ENCODE data around the gene KRTAP10-12. TPM values are rescaled to one million over a fixed set of nuclear protein-coding genes. Genes with fewer than 3 reads are reported as not detected.
"Not testable (repeated sequence)": the region's sequence is repeated elsewhere in the genome, so short reads cannot be mapped to it uniquely, and the experiment has no call there.

Gene KRTAP10-12
- total RNA-seq, 1 donor from 2014 or later, result not detected

GRCh38 chr21:44681861-44682579 is 15.0 kb upstream of the KRTAP10-12 start, which contains the start of gene KRTAP12-1:
Gene KRTAP12-1 (minus strand): TSS chr21:44682163. CDS start chr21:44682123, 40 bp downstream.
- Mint-ChIP-seq H3K4me1 (ENCODE audit: low read depth) (peaks cover 6% of the 10 kb centered on the region), H3K27me3 (ENCODE audit: low read depth) (peaks cover 12% of the 10 kb centered on the region), H3K9me3 (no peaks in the 10 kb centered on the region), H3K36me3 (ENCODE audit: low read depth) (no peaks in the 10 kb centered on the region), H3K4me3 (ENCODE audit: low read depth) (no peak within 1 kb of the TSS), H3K27ac (no peak within 1 kb of the TSS)
- intact Hi-C loops (cut with micrococcal nuclease), result no loop called here
- DNase-seq (ENCODE audit: low spot score), result no peak

- H3K27me3 Mint-ChIP-seq (ENCODE audit: low read depth), result peaks cover 12% of the 10 kb centered on the region
- H3K36me3 Mint-ChIP-seq (ENCODE audit: low read depth), result no peaks in the 10 kb centered on the region
- DNase-seq (ENCODE audit: low spot score), result no peak
- no peaks in the 10 kb centered on the region for H3K9me3 Mint-ChIP-seq
- no peak overlapping the region for H3K27ac Mint-ChIP-seq
- intact Hi-C loops (cut with micrococcal nuclease), result no loop called here
- H3K4me1 Mint-ChIP-seq (ENCODE audit: low read depth), result peaks cover 6% of the 10 kb centered on the region
- H3K4me3 Mint-ChIP-seq (ENCODE audit: low read depth), result no peak overlapping the region
These were observed 14.3 kb upstream of the KRTAP10-12 start for GRCh38 chr21:44682580-44683151.

GRCh38 chr21:44684077-44684476 is 12.9 kb upstream of the KRTAP10-12 start:
- Mint-ChIP-seq H3K36me3 (ENCODE audit: low read depth) (no peaks in the 10 kb centered on the region), H3K27me3 (ENCODE audit: low read depth) (peaks cover 14% of the 10 kb centered on the region), H3K4me3 (ENCODE audit: low read depth) (no peak overlapping the region), H3K4me1 (ENCODE audit: low read depth) (peaks cover 6% of the 10 kb centered on the region), H3K9me3 (no peaks in the 10 kb centered on the region), H3K27ac (no peak overlapping the region)
- no peak for DNase-seq (ENCODE audit: low spot score)
- intact Hi-C loops (cut with micrococcal nuclease), result no loop called here

GRCh38 chr21:44684483-44684882 is 12.5 kb upstream of the KRTAP10-12 start:
- peaks cover 14% of the 10 kb centered on the region for H3K27me3 Mint-ChIP-seq (ENCODE audit: low read depth)
- H3K27ac Mint-ChIP-seq, result no peak overlapping the region
- no peak for DNase-seq (ENCODE audit: low spot score)
- H3K4me1 Mint-ChIP-seq (ENCODE audit: low read depth), result peaks cover 6% of the 10 kb centered on the region
- H3K36me3 Mint-ChIP-seq (ENCODE audit: low read depth), result no peaks in the 10 kb centered on the region
- intact Hi-C loops (cut with micrococcal nuclease), result no loop called here
- no peak overlapping the region for H3K4me3 Mint-ChIP-seq (ENCODE audit: low read depth)
- H3K9me3 Mint-ChIP-seq, result no peaks in the 10 kb centered on the region

GRCh38 chr21:44685050-44685449 is 11.9 kb upstream of the KRTAP10-12 start:
- H3K27ac Mint-ChIP-seq; intact Hi-C loops (cut with micrococcal nuclease); H3K4me1 Mint-ChIP-seq (ENCODE audit: low read depth); H3K9me3 Mint-ChIP-seq; H3K36me3 Mint-ChIP-seq (ENCODE audit: low read depth); H3K4me3 Mint-ChIP-seq (ENCODE audit: low read depth); DNase-seq (ENCODE audit: low spot score): not testable (repeated sequence)
- H3K27me3 Mint-ChIP-seq (ENCODE audit: low read depth), result peaks cover 11% of the 10 kb centered on the region

GRCh38 chr21:44686000-44686781 is 10.8 kb upstream of the KRTAP10-12 start:
- intact Hi-C loops (cut with micrococcal nuclease), result no loop called here
- DNase-seq (ENCODE audit: low spot score), result peak; percentile 7
- Mint-ChIP-seq H3K27ac (no peak overlapping the region), H3K4me1 (ENCODE audit: low read depth) (peaks cover 6% of the 10 kb centered on the region), H3K27me3 (ENCODE audit: low read depth) (peaks cover 8% of the 10 kb centered on the region), H3K9me3 (no peaks in the 10 kb centered on the region), H3K36me3 (ENCODE audit: low read depth) (no peaks in the 10 kb centered on the region), H3K4me3 (ENCODE audit: low read depth) (no peak overlapping the region)

- intact Hi-C loops (cut with micrococcal nuclease), result no loop called here
These were observed 10.0 kb upstream of the KRTAP10-12 start for GRCh38 chr21:44686843-44687561.

GRCh38 chr21:44687671-44688070 is 9.3 kb upstream of the KRTAP10-12 start:
- no peak overlapping the region for H3K27ac Mint-ChIP-seq
- intact Hi-C loops (cut with micrococcal nuclease), result no loop called here
- peaks cover 6% of the 10 kb centered on the region for H3K4me1 Mint-ChIP-seq (ENCODE audit: low read depth)
- H3K36me3 Mint-ChIP-seq (ENCODE audit: low read depth), result no peaks in the 10 kb centered on the region
- no peak overlapping the region for H3K4me3 Mint-ChIP-seq (ENCODE audit: low read depth)
- peaks cover 4% of the 10 kb centered on the region for H3K9me3 Mint-ChIP-seq
- DNase-seq (ENCODE audit: low spot score), result peak; percentile 2
- H3K27me3 Mint-ChIP-seq (ENCODE audit: low read depth), result peaks cover 16% of the 10 kb centered on the region

More at GRCh38 chr21:44686843-44687561, 10.0 kb upstream of the KRTAP10-12 start:
- DNase-seq (ENCODE audit: low spot score), result peak; percentile 3
- Mint-ChIP-seq H3K4me3 (ENCODE audit: low read depth) (no peak overlapping the region), H3K27ac (no peak overlapping the region), H3K9me3 (no peaks in the 10 kb centered on the region), H3K27me3 (ENCODE audit: low read depth) (peaks cover 15% of the 10 kb centered on the region), H3K4me1 (ENCODE audit: low read depth) (peaks cover 6% of the 10 kb centered on the region), H3K36me3 (ENCODE audit: low read depth) (no peaks in the 10 kb centered on the region)

GRCh38 chr21:44689740-44690139 is 7.2 kb upstream of the KRTAP10-12 start:
- H3K27ac Mint-ChIP-seq; H3K36me3 Mint-ChIP-seq (ENCODE audit: low read depth); DNase-seq (ENCODE audit: low spot score); H3K4me3 Mint-ChIP-seq (ENCODE audit: low read depth); H3K4me1 Mint-ChIP-seq (ENCODE audit: low read depth); intact Hi-C loops (cut with micrococcal nuclease): not testable (repeated sequence)
- H3K9me3 Mint-ChIP-seq, result peaks cover 20% of the 10 kb centered on the region
- peaks cover 20% of the 10 kb centered on the region for H3K27me3 Mint-ChIP-seq (ENCODE audit: low read depth)

- Mint-ChIP-seq H3K36me3 (ENCODE audit: low read depth) (no peaks in the 10 kb centered on the region), H3K4me3 (ENCODE audit: low read depth) (no peak overlapping the region), H3K27ac (no peak overlapping the region), H3K9me3 (peaks cover 20% of the 10 kb centered on the region), H3K27me3 (ENCODE audit: low read depth) (peaks cover 28% of the 10 kb centered on the region), H3K4me1 (ENCODE audit: low read depth) (peaks cover 1% of the 10 kb centered on the region)
- DNase-seq (ENCODE audit: low spot score), result no peak
- intact Hi-C loops (cut with micrococcal nuclease), result no loop called here
These were observed 5.3 kb upstream of the KRTAP10-12 start for GRCh38 chr21:44691686-44692085.

- Mint-ChIP-seq H3K9me3 (peaks cover 20% of the 10 kb centered on the region), H3K27ac (no peak overlapping the region), H3K4me3 (ENCODE audit: low read depth) (no peak overlapping the region), H3K4me1 (ENCODE audit: low read depth) (no peaks in the 10 kb centered on the region), H3K36me3 (ENCODE audit: low read depth) (no peaks in the 10 kb centered on the region), H3K27me3 (ENCODE audit: low read depth) (peaks cover 38% of the 10 kb centered on the region)
- no peak for DNase-seq (ENCODE audit: low spot score)
- intact Hi-C loops (cut with micrococcal nuclease), result no loop called here
These were observed 4.0 kb upstream of the KRTAP10-12 start for GRCh38 chr21:44692798-44693512.

- Mint-ChIP-seq H3K36me3 (ENCODE audit: low read depth) (no peaks in the 10 kb centered on the region), H3K4me3 (ENCODE audit: low read depth) (no peak overlapping the region), H3K27me3 (ENCODE audit: low read depth) (peaks cover 49% of the 10 kb centered on the region), H3K4me1 (ENCODE audit: low read depth) (no peaks in the 10 kb centered on the region), H3K27ac (no peak overlapping the region), H3K9me3 (peaks cover 20% of the 10 kb centered on the region)
- peak; percentile 5 for DNase-seq (ENCODE audit: low spot score)
- intact Hi-C loops (cut with micrococcal nuclease), result no loop called here
These were observed 2.2 kb upstream of the KRTAP10-12 start for GRCh38 chr21:44694776-44695175.
